ENCODE results near the gene CYP20A1. TPM values are rescaled to one million over a fixed set of nuclear protein-coding genes. Genes with fewer than 3 reads are reported as not detected.
"Not testable (repeated sequence)": the region's sequence is repeated elsewhere in the genome, so short reads cannot be mapped to it uniquely, and the experiment has no call there.

CYP20A1 gene, protein sequence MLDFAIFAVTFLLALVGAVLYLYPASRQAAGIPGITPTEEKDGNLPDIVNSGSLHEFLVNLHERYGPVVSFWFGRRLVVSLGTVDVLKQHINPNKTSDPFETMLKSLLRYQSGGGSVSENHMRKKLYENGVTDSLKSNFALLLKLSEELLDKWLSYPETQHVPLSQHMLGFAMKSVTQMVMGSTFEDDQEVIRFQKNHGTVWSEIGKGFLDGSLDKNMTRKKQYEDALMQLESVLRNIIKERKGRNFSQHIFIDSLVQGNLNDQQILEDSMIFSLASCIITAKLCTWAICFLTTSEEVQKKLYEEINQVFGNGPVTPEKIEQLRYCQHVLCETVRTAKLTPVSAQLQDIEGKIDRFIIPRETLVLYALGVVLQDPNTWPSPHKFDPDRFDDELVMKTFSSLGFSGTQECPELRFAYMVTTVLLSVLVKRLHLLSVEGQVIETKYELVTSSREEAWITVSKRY
- 10 to 100 TPM in 3 of 4 donors, 1 to 10 TPM in 1; 2.0 to 72.7 (median 37.5) TPM for total RNA-seq

DNA sequence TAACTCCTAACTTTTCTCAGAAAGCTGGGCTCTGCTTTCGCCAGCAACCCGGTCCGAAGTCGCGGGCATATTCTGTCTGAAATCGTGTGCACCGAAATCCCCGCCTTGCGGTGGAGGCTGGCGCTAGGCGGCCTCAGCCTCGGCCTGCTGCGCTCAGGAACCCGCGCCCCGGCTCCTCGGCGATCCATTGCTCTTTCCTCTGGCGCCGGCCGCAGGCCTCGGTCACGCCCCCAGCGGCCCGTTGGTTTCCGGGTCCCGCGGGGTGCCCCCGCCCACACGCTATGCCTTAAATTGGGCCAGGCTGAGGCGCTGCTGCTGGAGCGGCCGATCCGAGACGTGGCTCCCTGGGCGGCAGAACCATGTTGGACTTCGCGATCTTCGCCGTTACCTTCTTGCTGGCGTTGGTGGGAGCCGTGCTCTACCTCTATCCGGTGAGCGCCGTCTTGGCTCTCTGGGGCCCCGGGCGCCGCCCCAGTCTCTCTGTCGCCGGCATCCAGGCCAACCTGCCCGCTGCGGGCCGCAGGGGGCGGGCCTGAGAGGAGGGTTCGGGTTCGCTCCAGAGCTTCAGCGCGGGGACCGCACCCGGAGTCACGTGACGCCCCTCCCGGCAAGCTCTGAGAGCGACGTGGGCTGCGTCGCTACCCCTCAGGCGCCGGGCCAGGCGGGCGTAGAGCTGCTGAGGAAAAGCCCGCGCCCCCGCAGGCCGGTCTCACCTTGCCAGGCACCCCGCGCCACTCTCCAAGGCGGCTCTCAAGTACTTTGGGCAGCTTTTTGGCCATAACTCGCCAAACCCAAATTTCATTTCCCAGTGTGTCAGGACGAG is at the start of gene CYP20A1:
Gene CYP20A1 (plus strand): TSS at position 315 of the 823 bp plus-strand sequence. CDS start 45 bp downstream, at position 360.
- Histone ChIP-seq H3K4me3 (peak within 1 kb of the TSS; percentile 56 to 83), H3K4me1 (peaks cover 0 to 5% of the 10 kb centered on the region in 2 donors), H3K27me3 (no peaks in the 10 kb centered on the region), H3K36me3 (no peaks in the 10 kb centered on the region), H3K27ac (peak within 1 kb of the TSS; percentile 96 to 99), H3K9me3 (no peaks in the 10 kb centered on the region)
- intact Hi-C loops (cut with DNase I; ENCODE audit: low total_unique reads): no loop called here
- TF ChIP-seq POLR2A (IDR thresholded peaks at IDR 0.05) (peak; percentile 44 to 83), CTCF (IDR thresholded peaks at IDR 0.05) (peak; percentile 28 to 53 (median 50))
- peak; percentile 95 to 98 for DNase-seq

DNA sequence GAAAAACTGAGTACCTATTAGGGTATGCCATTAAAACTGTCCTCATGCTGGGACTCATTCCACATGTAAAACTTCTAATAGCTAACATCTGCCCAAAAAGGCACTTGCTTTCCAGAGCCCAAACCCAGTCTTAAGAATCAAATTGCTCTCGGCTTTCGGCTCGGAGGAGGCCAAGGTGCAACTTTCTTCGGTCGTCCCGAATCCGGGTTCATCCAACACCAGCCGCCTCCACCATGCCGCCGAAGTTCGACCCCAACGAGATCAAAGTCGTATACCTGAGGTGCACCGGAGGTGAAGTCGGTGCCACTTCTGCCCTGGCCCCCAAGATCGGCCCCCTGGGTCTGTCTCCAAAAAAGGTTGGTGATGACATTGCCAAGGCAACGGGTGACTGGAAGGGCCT is 48.3 kb upstream of the CYP20A1 start:
- H3K27ac ChIP-seq; DNase-seq; H3K27me3 ChIP-seq; H3K4me3 ChIP-seq; H3K4me1 ChIP-seq; intact Hi-C loops (cut with DNase I; ENCODE audit: low total_unique reads); H3K36me3 ChIP-seq; H3K9me3 ChIP-seq: not testable (repeated sequence)

GRCh38 chr2:203191026-203191425 is 47.8 kb upstream of the CYP20A1 start:
- H3K36me3 ChIP-seq, DNase-seq: not testable (repeated sequence)

GRCh38 chr2:203191961-203192360 is 46.9 kb upstream of the CYP20A1 start:
- intact Hi-C loops (cut with DNase I; ENCODE audit: low total_unique reads): no loop called here
- H3K4me3 ChIP-seq: no peak overlapping the region
- H3K27me3 ChIP-seq: no peaks in the 10 kb centered on the region
- no peaks in the 10 kb centered on the region for H3K9me3 ChIP-seq
- TF ChIP-seq CTCF (IDR thresholded peaks at IDR 0.05): no peak
- TF ChIP-seq POLR2A (IDR thresholded peaks at IDR 0.05): no peak
- H3K4me1 ChIP-seq: no peaks in the 10 kb centered on the region
- no peak overlapping the region for H3K27ac ChIP-seq
- no peak for DNase-seq
- H3K36me3 ChIP-seq: no peaks in the 10 kb centered on the region

More at GRCh38 chr2:203191026-203191425, 47.8 kb upstream of the CYP20A1 start:
- H3K27ac ChIP-seq; intact Hi-C loops (cut with DNase I; ENCODE audit: low total_unique reads); H3K4me3 ChIP-seq; H3K9me3 ChIP-seq; H3K27me3 ChIP-seq; H3K4me1 ChIP-seq: not testable (repeated sequence)

GRCh38 chr2:203195331-203196036 is 43.3 kb upstream of the CYP20A1 start:
- no peak for TF ChIP-seq CTCF (IDR thresholded peaks at IDR 0.05)
- TF ChIP-seq POLR2A (IDR thresholded peaks at IDR 0.05): no peak
- Histone ChIP-seq H3K4me3 (no peak overlapping the region), H3K36me3 (no peaks in the 10 kb centered on the region), H3K27me3 (no peaks in the 10 kb centered on the region), H3K27ac (no peak overlapping the region), H3K4me1 (no peaks in the 10 kb centered on the region), H3K9me3 (no peaks in the 10 kb centered on the region)
- no peak for DNase-seq
- intact Hi-C loops (cut with DNase I; ENCODE audit: low total_unique reads): no loop called here

Data from uterus (tissue), 4 donors.